ENCODE data around the gene EVA1C.

DNA sequence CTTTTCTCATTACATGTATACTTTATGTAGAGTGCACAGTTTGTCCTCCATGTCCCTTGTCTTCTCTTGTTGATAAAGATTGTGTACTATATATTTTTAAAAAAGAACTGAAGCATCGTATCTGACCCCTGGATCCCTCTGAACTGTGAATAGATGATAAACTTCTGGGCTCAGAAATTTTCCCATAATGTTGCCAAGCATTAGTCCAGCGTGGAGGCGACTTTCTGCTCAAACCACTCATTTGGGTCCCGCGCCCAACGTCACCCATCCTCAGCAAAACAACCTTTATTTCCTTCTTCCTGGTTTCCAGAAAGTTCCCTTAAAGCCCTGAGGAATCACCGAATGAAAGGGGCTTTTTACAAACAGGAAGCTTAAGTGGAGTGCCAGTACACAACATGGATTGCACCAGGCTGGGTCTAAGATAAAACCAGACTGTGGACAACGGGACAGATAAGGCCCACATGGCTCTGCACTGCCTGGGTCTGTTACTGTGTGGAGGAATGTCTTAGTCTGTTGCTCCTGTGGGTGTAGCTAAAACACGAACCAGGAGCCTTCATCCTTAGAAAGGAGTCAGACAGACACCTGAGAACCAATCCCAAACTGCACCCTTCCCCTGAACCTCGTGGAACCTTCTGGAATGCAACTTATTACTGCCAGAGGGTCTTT, 15.6 kb downstream of the EVA1C start:
- TF ChIP-seq CTCF (IDR thresholded peaks at IDR 0.05 in 2 of 3, conservative IDR thresholded peaks at IDR 0.05 in 1 of 3; ENCODE audit: insufficient read depth in 2 of 3, low read depth in 1 of 3, low read length in 3 of 3) (no peak), RAD21 (CRISPR knock-in tag; conservative IDR thresholded peaks at IDR 0.05 in 1 of 2, IDR thresholded peaks at IDR 0.05 in 1 of 2) (no peak), ARHGAP35 (IDR thresholded peaks at IDR 0.05; ENCODE audit: partially characterized antibody) (no peak), FOXA1 (IDR thresholded peaks at IDR 0.05; ENCODE audit: borderline replicate concordance) (no peak), POLR2AphosphoS5 (IDR thresholded peaks at IDR 0.05; ENCODE audit: control insufficient read depth, insufficient read depth, low read depth, low read length) (0 out of 2 replicates have a peak, but pooled peaks have one; percentile 44), HBP1 (CRISPR knock-in tag; IDR thresholded peaks at IDR 0.05) (no peak), EP300 (IDR thresholded peaks at IDR 0.05; ENCODE audit: low read length) (peak; percentile 9; the same call in 1 of the 2 replicates)
